HG03045 (cell line): ENCODE data around the gene DOK1.

ENCODE experiments used
- ATAC-seq: cut with Tn5 transposase; IDR thresholded peaks from one replicate; pipeline ENCODE4 v1.9.1; 2021; ENCODE audit warnings: mild to moderate bottlenecking, moderate library complexity; ENCODE audit not compliant: unreplicated experiment

DOK1 gene

GRCh38 chr2:74553892-74554819, at the start of gene DOK1, which contains the start of gene LOXL3:
Gene DOK1 (plus strand): TSS chr2:74554720. CDS start chr2:74554755, 35 bp downstream.
Gene LOXL3 (minus strand): TSS chr2:74553942. CDS start chr2:74552634, 1,308 bp downstream.
- peak; percentile 62 for ATAC-seq

- ATAC-seq: no peak
These were observed 48.9 kb upstream of the DOK1 start for GRCh38 chr2:74505448-74506246.

DNA sequence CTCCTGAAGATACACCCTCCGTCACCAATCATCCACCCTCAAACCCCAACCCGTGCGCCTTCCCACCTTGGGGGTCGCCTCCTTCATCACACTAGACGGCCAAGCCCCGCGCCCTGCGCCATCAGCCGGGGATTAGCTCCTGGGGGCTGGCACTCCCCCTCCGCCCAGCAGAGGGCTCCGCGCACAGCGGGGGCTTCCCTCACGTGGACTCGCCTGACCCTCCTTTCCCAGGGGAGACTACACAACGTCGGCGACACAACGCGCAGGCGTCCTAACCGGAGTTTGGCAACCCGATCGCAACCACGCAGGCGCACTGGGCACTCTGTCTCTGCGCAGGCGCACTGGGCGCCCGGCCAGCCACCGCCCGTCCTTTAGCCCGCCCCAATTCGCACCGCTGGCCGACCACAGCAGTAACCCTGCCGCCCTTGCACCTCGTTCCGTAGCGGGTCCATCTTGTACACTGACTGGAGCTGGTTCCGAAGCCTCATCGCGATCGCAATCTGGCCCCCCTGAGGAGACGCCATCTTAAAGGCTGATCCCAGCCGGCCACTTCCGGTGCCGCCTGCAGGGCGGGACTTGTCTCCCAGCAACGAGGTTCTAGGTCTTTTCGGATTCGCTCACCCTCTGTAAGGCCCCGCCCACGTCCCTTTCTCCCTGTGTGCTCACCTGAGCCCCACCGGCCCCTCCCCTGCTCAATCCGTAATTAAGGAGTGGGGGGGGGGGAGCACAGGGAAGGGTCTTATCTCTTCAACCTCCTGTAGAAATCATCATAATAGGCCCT, 47.2 kb upstream of the DOK1 start, which contains the start of gene PCGF1:
Gene PCGF1, minus strand, starts transcription at position 551 of the 781 bp plus-strand sequence. Its CDS starts 27 bp downstream, at position 524.
- ATAC-seq: peak; percentile 92

DNA sequence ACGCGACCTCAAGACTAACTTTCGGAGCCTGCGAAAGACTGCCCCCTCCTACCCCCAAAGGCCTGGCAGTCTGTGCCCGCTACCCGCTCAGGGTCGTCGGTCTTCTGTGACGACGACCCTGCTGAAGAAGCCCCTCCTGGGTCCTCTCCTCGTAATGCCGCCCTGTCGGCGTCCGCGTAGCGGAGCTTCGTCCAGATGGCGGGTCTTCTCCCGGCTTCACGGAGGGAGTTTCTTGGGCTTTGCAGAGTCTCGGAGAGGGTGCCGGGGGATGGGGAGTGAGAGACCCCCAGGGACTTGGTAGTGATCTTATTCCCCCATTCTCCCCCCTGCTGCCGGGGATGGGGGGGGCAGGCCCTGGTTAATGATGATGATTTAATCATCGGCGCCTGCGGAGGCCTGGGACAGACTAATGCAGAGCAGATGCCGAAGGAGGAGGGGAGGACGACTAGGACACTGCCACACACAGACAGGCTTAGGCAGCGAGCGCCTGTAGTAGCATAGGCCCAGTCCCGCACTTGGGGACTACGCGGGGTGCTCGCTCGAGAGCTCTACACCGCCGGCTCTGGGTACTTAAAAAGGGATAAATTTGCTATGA, 46.5 kb upstream of the DOK1 start:
- ATAC-seq: peak; percentile 8

DNA sequence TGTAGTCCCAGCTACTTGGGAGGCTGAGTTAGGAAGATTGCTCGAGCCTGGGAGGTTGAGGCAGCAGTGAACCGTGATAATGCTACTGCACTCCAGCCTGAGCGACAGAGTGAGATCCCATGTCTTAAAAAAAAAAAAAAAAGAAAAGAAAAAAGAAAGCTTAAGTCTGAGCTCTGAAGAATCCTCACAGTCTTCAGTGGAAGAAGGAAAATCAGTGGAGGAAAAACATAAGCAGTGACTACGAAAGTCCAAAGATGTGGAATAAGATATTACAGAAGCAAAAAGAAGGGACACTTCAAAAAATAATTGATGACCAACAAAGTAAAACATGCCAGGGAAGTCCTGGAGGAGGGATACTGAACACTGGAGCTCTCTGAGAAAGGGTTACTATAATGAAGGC, 44.2 kb upstream of the DOK1 start:
- no peak for ATAC-seq

DNA sequence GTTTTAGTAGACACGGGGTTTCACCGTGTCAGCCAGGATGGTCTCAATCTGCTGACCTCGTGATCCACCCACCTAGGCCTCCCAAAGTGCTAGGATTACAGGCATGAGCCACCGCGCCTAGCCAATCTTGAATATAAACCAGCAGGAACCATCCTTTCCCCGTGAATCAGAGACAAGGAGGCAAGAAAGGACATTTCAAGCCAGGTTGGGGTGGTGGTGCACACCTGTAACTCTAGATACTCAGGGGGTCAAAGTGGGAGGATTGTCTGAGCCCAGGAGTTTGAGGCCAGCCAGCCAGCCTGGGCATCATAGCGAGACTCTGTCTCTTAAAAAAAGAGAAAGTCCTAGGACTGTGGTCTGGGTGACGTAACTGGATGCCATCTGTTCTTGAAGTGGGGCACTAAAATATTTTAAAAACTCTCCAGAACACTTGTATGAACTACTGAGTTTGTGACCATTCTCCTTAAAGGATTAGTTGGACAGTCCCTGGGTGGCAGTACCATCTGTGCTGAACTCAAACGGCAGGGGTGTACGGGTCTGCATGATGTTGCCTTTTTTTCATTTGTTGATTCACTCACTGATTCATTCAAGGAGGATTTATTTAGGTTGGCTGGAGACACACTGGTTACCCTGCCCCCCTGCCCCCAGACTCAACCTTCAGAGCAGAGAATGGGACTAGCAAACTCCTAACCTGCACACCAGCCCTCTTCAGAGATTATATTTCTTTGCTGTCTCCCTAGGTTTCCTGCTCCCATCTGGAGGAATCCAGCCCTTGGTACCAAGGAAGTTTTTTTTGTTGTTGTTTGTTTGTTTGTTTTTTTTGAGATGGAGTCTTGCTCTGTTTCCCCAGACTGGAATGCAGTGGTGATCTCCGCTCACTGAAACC, 43.2 kb upstream of the DOK1 start:
- no peak for ATAC-seq

- no peak for ATAC-seq
These were observed 41.5 kb upstream of the DOK1 start for GRCh38 chr2:74512744-74513604.

DNA sequence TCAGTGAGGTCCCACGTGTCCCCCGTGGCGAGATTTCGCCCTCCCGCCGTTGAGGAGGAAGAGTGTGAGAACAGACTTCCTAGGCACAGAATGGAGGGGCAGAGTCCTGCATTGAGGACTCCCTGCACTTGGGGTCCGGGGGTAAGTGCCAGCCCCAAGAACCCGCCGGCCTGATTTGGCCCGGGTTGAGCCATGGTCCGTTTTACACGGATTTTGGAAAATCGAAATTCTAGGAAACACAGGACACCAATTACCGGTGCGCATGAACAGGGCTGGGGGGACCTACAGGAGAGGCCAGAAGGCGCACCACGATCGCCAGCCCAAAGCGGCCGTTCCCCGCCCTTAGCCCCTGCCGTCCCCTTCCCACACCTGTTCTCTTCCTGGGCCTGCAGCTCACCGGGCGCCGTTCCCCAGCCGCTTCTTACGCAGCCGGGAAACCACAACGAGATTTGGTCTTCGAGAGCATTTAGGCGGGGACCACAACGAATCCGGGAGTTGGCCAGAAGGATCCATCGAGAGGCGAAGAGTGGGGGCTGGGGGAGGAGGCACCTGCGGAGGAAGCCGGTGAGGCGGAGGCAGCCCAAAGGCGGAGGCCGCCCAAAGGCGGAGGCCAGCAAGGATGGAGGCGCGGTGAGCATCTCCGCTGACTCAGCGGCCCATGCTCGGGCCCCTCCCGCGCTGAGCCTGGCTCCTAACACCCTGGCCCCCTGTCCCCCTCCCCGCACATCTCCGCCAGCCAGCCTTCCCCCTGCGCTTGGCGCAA, 40.7 kb upstream of the DOK1 start:
- no peak for ATAC-seq

- no peak for ATAC-seq
These were observed 39.9 kb upstream of the DOK1 start, which contains the start of gene TLX2 for GRCh38 chr2:74514368-74515270. Gene TLX2 (plus strand): TSS chr2:74514450. CDS start chr2:74514807, 357 bp downstream.

DNA sequence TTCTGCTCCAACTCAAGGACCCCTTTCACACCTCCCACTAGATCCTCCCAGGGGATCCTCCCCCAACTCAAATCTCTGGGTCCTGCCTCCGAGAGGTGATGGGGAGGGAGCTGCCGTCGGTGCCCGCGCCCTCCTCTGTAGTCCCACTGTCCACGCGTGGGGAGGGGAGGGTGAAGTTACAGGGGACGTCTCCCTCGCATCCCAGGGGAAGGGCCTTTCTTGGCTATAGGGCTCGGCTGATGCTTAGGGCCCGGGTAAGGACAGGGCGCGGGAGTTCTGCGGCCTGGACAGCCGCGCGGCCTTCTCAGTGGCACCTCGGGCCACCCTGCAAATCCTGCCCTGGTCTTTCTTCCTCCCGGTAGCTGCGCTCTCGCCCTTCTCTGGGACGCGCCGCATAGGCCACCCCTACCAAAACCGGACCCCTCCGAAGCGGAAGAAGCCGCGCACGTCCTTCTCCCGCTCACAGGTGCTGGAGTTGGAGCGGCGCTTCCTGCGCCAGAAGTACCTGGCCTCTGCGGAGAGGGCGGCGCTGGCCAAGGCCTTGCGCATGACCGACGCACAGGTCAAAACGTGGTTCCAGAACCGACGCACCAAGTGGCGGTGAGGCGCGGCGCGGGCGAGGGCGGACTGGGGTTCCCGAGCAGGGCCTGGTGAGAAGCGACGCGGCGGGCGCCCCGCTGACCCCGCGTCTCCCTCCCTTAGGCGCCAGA, 39.1 kb upstream of the DOK1 start:
- no peak for ATAC-seq

DNA sequence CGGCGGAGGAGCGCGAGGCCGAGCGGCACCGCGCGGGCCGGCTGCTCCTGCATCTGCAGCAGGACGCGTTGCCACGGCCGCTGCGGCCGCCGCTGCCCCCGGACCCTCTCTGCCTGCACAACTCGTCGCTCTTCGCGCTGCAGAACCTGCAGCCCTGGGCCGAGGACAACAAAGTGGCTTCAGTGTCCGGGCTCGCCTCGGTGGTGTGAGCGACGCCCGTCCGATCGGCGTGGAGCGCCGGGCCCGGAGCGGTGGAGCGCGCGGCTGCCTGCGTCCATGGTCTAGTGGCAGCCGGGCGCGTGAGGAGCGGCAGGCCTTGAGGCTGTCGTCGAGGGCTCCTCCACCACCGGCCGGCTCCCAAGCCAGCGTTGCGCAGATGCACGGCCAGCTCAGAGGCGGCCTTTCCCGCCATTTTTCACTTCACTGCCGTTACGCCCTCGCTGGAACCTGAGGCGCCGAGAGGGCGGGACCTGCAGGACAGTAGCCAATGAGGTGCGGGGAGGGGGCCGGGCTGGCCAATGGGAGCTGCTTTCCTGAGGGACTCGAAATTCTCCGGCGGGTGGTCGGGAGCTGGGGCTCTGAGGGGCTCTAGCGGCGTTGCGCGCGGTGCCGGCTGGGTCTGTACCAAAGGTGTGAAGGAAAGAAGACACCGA, 38.4 kb upstream of the DOK1 start:
- ATAC-seq: peak; percentile 45

- ATAC-seq: no peak
These were observed 37.9 kb upstream of the DOK1 start for GRCh38 chr2:74516650-74517049.

DNA sequence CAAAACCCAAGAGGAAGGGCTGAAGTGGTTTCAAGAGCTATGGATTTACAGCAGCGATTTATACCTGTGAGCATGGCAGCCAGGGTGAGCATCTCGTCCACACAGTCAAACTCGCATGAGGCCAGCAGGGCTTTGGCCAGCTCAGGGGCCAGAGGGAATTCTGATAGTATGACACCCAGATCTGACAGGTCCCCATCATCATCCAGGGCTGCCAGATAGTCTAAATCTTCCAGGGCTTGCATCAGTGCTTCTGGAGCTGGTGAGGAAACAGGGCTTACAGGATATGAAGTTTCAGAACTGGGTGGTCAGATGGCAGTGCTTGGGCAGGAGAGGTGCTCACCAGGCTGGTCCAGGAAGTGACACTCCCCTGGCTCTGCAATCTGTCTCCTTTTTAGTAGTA, 32.0 kb upstream of the DOK1 start:
- no peak for ATAC-seq

GRCh38 chr2:74524005-74524404, 30.5 kb upstream of the DOK1 start:
- no peak for ATAC-seq

GRCh38 chr2:74524955-74525716, 29.4 kb upstream of the DOK1 start:
- ATAC-seq: no peak
